Upper lobe of left lung (tissue), 4 donors: ENCODE measurements around the gene MROH9.

Experiments used
- EP300 ChIP-seq, 4 donors: sonication (generic); formaldehyde crosslinking; IDR thresholded peaks; one replicate each; pipeline ENCODE4 v1.5.1; 2017; ENCODE audit warnings: antibody characterized with exemption in 4 of 4, control low read depth in 2 of 4
- POLR2A ChIP-seq, 4 donors: fragments of 450-650 bp; IDR thresholded peaks; one replicate each; pipeline ENCODE4 v1.5.1; 2016 to 2017; ENCODE audit warnings: antibody characterized with exemption in 4 of 4, mild to moderate bottlenecking in 2 of 4
- POLR2AphosphoS5 ChIP-seq, 2 donors: sonication (generic); formaldehyde crosslinking; IDR thresholded peaks; one replicate each; pipeline ENCODE4 v1.5.1; 2017; ENCODE audit warnings: antibody characterized with exemption in 2 of 2
- TF ChIP-seq, protein P1 (sequence below), 6 experiments: fragments of 450-650 bp in 4 of 6; fragments of 200-600 bp in 2 of 6; sonication (generic) in 2 of 6; IDR thresholded peaks; one replicate each; pipeline ENCODE4 v1.5.1; 2016 to 2019; ENCODE audit warnings: antibody characterized with exemption in 6 of 6

GRCh38 chr1:171014880-171015279 is 79.5 kb downstream of the MROH9 start:
- TF ChIP-seq, protein P1, sequence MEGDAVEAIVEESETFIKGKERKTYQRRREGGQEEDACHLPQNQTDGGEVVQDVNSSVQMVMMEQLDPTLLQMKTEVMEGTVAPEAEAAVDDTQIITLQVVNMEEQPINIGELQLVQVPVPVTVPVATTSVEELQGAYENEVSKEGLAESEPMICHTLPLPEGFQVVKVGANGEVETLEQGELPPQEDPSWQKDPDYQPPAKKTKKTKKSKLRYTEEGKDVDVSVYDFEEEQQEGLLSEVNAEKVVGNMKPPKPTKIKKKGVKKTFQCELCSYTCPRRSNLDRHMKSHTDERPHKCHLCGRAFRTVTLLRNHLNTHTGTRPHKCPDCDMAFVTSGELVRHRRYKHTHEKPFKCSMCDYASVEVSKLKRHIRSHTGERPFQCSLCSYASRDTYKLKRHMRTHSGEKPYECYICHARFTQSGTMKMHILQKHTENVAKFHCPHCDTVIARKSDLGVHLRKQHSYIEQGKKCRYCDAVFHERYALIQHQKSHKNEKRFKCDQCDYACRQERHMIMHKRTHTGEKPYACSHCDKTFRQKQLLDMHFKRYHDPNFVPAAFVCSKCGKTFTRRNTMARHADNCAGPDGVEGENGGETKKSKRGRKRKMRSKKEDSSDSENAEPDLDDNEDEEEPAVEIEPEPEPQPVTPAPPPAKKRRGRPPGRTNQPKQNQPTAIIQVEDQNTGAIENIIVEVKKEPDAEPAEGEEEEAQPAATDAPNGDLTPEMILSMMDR (IDR thresholded peaks at IDR 0.05): no peak
- TF ChIP-seq POLR2A (IDR thresholded peaks at IDR 0.05): no peak
- no peak for TF ChIP-seq EP300 (IDR thresholded peaks at IDR 0.05)
- TF ChIP-seq POLR2AphosphoS5 (IDR thresholded peaks at IDR 0.05): no peak
